Endothelial cell of umbilical vein (primary cell): Measurements from ENCODE around the gene RMP24.
A peak's percentile ranks its signal among the peaks of the same experiment; 100 is the strongest.

ENCODE experiments used
- BruUV-seq: library from RNA; stranded (reverse); fragments of 400-500 nt; replicated peaks from 2 replicates; lab custom pipeline; 2021; lab: Mats Ljungman, UMichigan
- CTCF ChIA-PET: fragments of 300-600, 350-600 bp; sonication (Branson Sonifier 250); formaldehyde crosslinking; loops from one replicate; lab custom pipeline; 2021; ENCODE audit warnings: antibody characterized with exemption, inconsistent platforms; lab: Charles Lee
- POLR2A ChIA-PET: fragments of 300-600, 350-600 bp; sonication (Branson Sonifier 250); formaldehyde crosslinking; loops from one replicate; lab custom pipeline; 2021; ENCODE audit warnings: antibody characterized with exemption, inconsistent platforms; lab: Charles Lee
- DNase-seq: peaks from one replicate; pipeline ENCODE4 v3.0.0-alpha.2; 2011; ENCODE audit warnings: low read depth, low spot score
- FAIRE-seq: peaks from 2 replicates; lab custom pipeline; 2011; peaks lifted over from hg19 to GRCh38; lab: Jason Lieb, UNC
- H2AFZ ChIP-seq: 2 replicates; pipeline ENCODE4 v1.6.0; 2012; ENCODE audit warnings: low read depth, low read length, control low read depth, inconsistent platforms
- H3K27ac ChIP-seq: 2 replicates; pipeline ENCODE4 v1.5.1; 2011; ENCODE audit warnings: low read depth, mild to moderate bottlenecking, control low read depth, low read length, moderate library complexity; ENCODE audit not compliant: insufficient read depth
- H3K27me3 ChIP-seq, 2 experiments: 2 replicates each; pipeline versions ENCODE4 v1.6.0 to v1.6.1; 2011; ENCODE audit warnings: low read length in 2 of 2, mixed read lengths in 1 of 2; ENCODE audit not compliant: control insufficient read depth in 2 of 2, insufficient read depth in 2 of 2
- H3K36me3 ChIP-seq, 2 experiments: 2 replicates in 1 of 2; 3 replicates in 1 of 2; pipeline ENCODE4 v1.5.1; 2011; ENCODE audit warnings: low read length in 2 of 2, mild to moderate bottlenecking in 1 of 2, moderate library complexity in 1 of 2; ENCODE audit not compliant: control insufficient read depth in 2 of 2, insufficient read depth in 2 of 2; ENCODE audit errors: extremely low read depth in 1 of 2
- H3K4me1 ChIP-seq: 3 replicates; pipeline ENCODE4 v1.5.1; 2011; ENCODE audit warnings: mild to moderate bottlenecking, low read length; ENCODE audit not compliant: control insufficient read depth, insufficient read depth; ENCODE audit errors: extremely low read depth
- H3K4me2 ChIP-seq: 2 replicates; pipeline ENCODE4 v1.6.1; 2011; ENCODE audit warnings: low read length, control low read depth, mixed read lengths; ENCODE audit not compliant: insufficient read depth
- H3K4me3 ChIP-seq, 3 experiments: fragments of 200-600 bp in 1 of 3; sonication (generic), shearing (Covaris generic) in 1 of 3; replicated peaks in 1 of 3; 2 replicates each; pipeline ENCODE4 v1.5.1; 2011 to 2016; ENCODE audit warnings: control low read depth in 3 of 3, low read length in 3 of 3, mild to moderate bottlenecking in 2 of 3, inconsistent platforms in 1 of 3, low read depth in 1 of 3, moderate library complexity in 1 of 3; ENCODE audit not compliant: insufficient read depth in 1 of 3
- H3K79me2 ChIP-seq: 2 replicates; pipeline ENCODE4 v1.6.0; 2012; ENCODE audit warnings: low read length, inconsistent platforms; ENCODE audit not compliant: control insufficient read depth, insufficient read depth
- H3K9ac ChIP-seq: replicated peaks from 2 replicates; pipeline ENCODE3; 2011; ENCODE audit warnings: low read length, control low read depth; ENCODE audit not compliant: insufficient read depth; ENCODE audit errors: extremely low read depth
- H3K9me1 ChIP-seq: replicated peaks from 3 replicates; pipeline ENCODE4 v1.6.0; 2011; ENCODE audit warnings: mild to moderate bottlenecking, low read length; ENCODE audit not compliant: control insufficient read depth, insufficient read depth; ENCODE audit errors: extremely low read depth
- H3K9me3 ChIP-seq: replicated peaks from 2 replicates; pipeline ENCODE4 v1.5.1; 2012; ENCODE audit warnings: low read length, inconsistent platforms; ENCODE audit not compliant: control insufficient read depth, insufficient read depth
- H4K20me1 ChIP-seq: replicated peaks from 2 replicates; pipeline ENCODE3; 2011; ENCODE audit warnings: mild to moderate bottlenecking, low read length; ENCODE audit not compliant: control insufficient read depth, insufficient read depth; ENCODE audit errors: extremely low read depth
- EZH2 ChIP-seq: IDR thresholded peaks from 2 replicates; pipeline ENCODE4 v1.6.1; 2012; ENCODE audit warnings: borderline replicate concordance, low read depth, mild to moderate bottlenecking, moderate library complexity, low read length, inconsistent platforms; ENCODE audit not compliant: severe bottlenecking
- MYC ChIP-seq: IDR thresholded peaks from one replicate; pipeline ENCODE4 v1.6.1; 2011; ENCODE audit warnings: mild to moderate bottlenecking, low read depth, low read length
- dilution Hi-C: fragments of 300-500 bp; cut with MboI; formaldehyde crosslinking; loops from one replicate; pipeline ENCODE4 v1.15.0; 2019; ENCODE audit warnings: low sequenced_read_pairs; ENCODE audit not compliant: extremely low pct_ligation_motif_present
- intact Hi-C: fragments of 100-400 bp; cut with micrococcal nuclease; formaldehyde crosslinking; loops from one replicate; pipeline ENCODE4 v1.10.0; 2022
- TF ChIP-seq, protein P1 (sequence below), 2 donors: IDR thresholded peaks; 1 replicate in 1 of 2; 2 replicates in 1 of 2; pipeline ENCODE4 v1.5.1; 2011; ENCODE audit warnings: low read length in 2 of 2, mild to moderate bottlenecking in 2 of 2, moderate library complexity in 2 of 2, control low read depth in 1 of 2, inconsistent platforms in 1 of 2, low read depth in 1 of 2; ENCODE audit not compliant: insufficient read depth in 1 of 2; ENCODE audit errors: extremely low read depth in 1 of 2
- TF ChIP-seq, protein P2 (sequence below): IDR thresholded peaks from 2 replicates; pipeline ENCODE4 v1.6.1; 2011; ENCODE audit not compliant: insufficient read depth, insufficient read length

RMP24 gene

DNA sequence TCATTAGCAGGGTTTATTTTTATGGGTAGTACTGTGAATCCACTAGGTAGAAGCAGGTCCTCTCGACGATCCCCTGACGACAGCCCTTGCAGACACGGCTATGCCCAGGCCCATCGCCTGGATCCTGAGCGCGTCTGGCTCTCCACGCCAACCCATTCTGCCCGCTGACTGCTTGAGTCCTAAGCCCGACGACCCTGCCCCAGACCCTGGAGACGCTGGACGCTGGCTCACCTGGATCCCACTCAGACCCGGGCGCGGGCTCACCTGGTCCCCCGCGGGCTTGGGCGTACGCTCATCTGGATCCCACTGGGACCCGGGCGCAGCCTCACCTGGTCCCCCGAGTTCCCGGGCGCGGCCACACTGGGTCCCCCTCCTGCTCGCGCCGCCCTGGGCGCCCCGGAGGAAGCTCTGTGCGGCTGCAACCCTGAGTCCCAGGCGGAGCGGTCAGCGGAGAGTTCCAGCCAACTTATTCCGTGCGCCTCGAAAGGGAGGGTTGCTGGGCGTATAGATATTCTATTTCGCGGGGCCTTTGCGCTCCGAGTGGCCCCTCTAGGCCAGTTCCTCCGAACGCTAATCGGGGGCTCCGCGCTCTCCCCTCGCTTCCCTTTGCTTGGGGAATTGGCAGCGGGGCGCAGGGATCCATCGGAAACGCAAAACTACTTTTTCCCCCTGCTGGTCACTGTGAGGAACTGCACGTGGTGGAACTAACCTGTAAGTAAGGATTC is 22.4 kb upstream of the RMP24 start:
- H3K9me3 ChIP-seq, result no peaks in the 10 kb centered on the region
- H3K79me2 ChIP-seq, result no peaks in the 10 kb centered on the region
- BruUV-seq, result no TSS peak
- H3K4me3 ChIP-seq, result peak overlapping the region; percentile 32 to 66 (median 39)
- dilution Hi-C loops (no loop called here), intact Hi-C loops (loop anchor here (1.0 to 10.0 kb wide), 6 partner anchors 21 to 715 kb away; no protein-coding TSS in a partner anchor)
- no peaks in the 10 kb centered on the region for H4K20me1 ChIP-seq
- TF ChIP-seq, protein P1, sequence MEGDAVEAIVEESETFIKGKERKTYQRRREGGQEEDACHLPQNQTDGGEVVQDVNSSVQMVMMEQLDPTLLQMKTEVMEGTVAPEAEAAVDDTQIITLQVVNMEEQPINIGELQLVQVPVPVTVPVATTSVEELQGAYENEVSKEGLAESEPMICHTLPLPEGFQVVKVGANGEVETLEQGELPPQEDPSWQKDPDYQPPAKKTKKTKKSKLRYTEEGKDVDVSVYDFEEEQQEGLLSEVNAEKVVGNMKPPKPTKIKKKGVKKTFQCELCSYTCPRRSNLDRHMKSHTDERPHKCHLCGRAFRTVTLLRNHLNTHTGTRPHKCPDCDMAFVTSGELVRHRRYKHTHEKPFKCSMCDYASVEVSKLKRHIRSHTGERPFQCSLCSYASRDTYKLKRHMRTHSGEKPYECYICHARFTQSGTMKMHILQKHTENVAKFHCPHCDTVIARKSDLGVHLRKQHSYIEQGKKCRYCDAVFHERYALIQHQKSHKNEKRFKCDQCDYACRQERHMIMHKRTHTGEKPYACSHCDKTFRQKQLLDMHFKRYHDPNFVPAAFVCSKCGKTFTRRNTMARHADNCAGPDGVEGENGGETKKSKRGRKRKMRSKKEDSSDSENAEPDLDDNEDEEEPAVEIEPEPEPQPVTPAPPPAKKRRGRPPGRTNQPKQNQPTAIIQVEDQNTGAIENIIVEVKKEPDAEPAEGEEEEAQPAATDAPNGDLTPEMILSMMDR (IDR thresholded peaks at IDR 0.05; ENCODE audit: extremely low read depth in 1 of 2, insufficient read depth in 1 of 2, low read depth in 1 of 2, low read length in 2 of 2), result peak; percentile 80 to 82
- TF ChIP-seq MYC (no peak), EZH2 (no peak)
- TF ChIP-seq, protein P2, sequence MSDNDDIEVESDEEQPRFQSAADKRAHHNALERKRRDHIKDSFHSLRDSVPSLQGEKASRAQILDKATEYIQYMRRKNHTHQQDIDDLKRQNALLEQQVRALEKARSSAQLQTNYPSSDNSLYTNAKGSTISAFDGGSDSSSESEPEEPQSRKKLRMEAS, result peak; percentile 57
- peak overlapping the region; percentile 91 for H2AFZ ChIP-seq
- peaks cover 3% of the 10 kb centered on the region for H3K4me1 ChIP-seq
- H3K9ac ChIP-seq, result peak overlapping the region; percentile 24
- FAIRE-seq (peak; percentile 24), DNase-seq (peak; percentile 67)
- no peak overlapping the region for H3K27ac ChIP-seq
- ChIA-PET POLR2A (no interaction called here), CTCF (interaction anchor here (0.6 to 3.5 kb wide), 50 partner anchors 9 to 595 kb away, joined by 3 to 93 read pairs (median 4); partner anchors contain the start of gene RMP24)
- H3K9me1 ChIP-seq, result no peaks in the 10 kb centered on the region
- H3K36me3 ChIP-seq, result no peaks in the 10 kb centered on the region
- H3K27me3 ChIP-seq, result peaks cover 0 to 4% of the 10 kb centered on the region in 2 experiments
- peak overlapping the region; percentile 90 for H3K4me2 ChIP-seq
